Right lobe of liver (tissue), 6 donors: Measurements from ENCODE around the gene TMEM120B. TPM values are rescaled to one million over a fixed set of nuclear protein-coding genes. Genes with fewer than 3 reads are reported as not detected.

Experiments used
- ATAC-seq, 4 donors: fragments of 200-7000 bp; cut with Tn5 transposase; one replicate each; pipeline ENCODE4 v1.9.1; 2020; ENCODE audit warnings: mild to moderate bottlenecking in 4 of 4, moderate library complexity in 4 of 4
- DNase-seq, 3 donors: peaks; one replicate each; pipeline ENCODE4 v3.0.0-alpha.2; 2020
- H3K27ac ChIP-seq, 3 donors: fragments of 200-600 bp; one replicate each; pipeline ENCODE4 v1.8.0; 2022
- H3K27me3 ChIP-seq, 2 donors: fragments of 200-600 bp; one replicate each; pipeline ENCODE4 v1.8.0; 2022
- H3K36me3 ChIP-seq, 4 donors: fragments of 200-600 bp; sonication (generic) in 1 of 4; one replicate each; pipeline versions ENCODE4 v1.5.1 to v1.8.0; 2017 to 2022; ENCODE audit warnings: control low read depth in 1 of 4
- H3K4me1 ChIP-seq, 4 donors: fragments of 200-600 bp; sonication (generic) in 1 of 4; one replicate each; pipeline versions ENCODE4 v1.5.1 to v1.8.0; 2017 to 2022; ENCODE audit warnings: control low read depth in 1 of 4
- H3K4me3 ChIP-seq, 3 donors: fragments of 200-600 bp; one replicate each; pipeline ENCODE4 v1.8.0; 2022
- H3K9me3 ChIP-seq, 4 donors: fragments of 200-600 bp; sonication (generic) in 1 of 4; one replicate each; pipeline versions ENCODE4 v1.5.1 to v1.8.0; 2017 to 2022; ENCODE audit warnings: control low read depth in 1 of 4
- CTCF ChIP-seq, 4 donors: fragments of 200-600 bp in 3 of 4; fragments of 450-650 bp in 1 of 4; IDR thresholded peaks; one replicate each; pipeline versions ENCODE4 v1.5.1 to v1.8.0; 2016 to 2022; ENCODE audit warnings: antibody characterized with exemption in 4 of 4, mild to moderate bottlenecking in 2 of 4
- POLR2A ChIP-seq: fragments of 450-650 bp; IDR thresholded peaks from one replicate; pipeline ENCODE4 v1.6.1; 2017; ENCODE audit warnings: antibody characterized with exemption, mild to moderate bottlenecking
- WGBS: methylation state at CpG from one replicate; pipeline ENCODE4 v1.1.6; 2018; ENCODE audit warnings: low coverage, low lambda C conversion rate; ENCODE audit not compliant: insufficient coverage; ENCODE audit errors: missing lambda C conversion rate; 5-methylcytosine and 5-hydroxymethylcytosine counted together
- intact Hi-C, 2 donors: fragments of 100-400 bp; cut with DNase I; formaldehyde crosslinking; loops; one replicate each; pipeline versions ENCODE4 v1.11.2 to v1.14.1; 2022
- total RNA-seq, 6 experiments: library from RNA; depleted of rRNA in 2 of 6; stranded (reverse); fragments of >200 nt in 2 of 6; fragmentation: NEBNext Ultra II Directional in 3 of 6; extraction: Animal tissue kit (Norgen Biotek cat#: 25700) in 3 of 6; gene quantifications; one replicate each; pipeline versions ENCODE4 v1.1.0 to v1.2.4, GENCODE V29; 2016 to 2023
- donor health status: DM: no; HTN: yes; CAD: no.
- donor health status: DM: no; HTN: no; CAD: no.
- donor health status: DM: no; HTN: no; CAD: no.
- donor health status: DM: no; HTN: yes; CAD: no.
- donor health status: DM: no; HTN: yes; CAD: no.

The TMEM120B gene
- total RNA-seq, 6 experiments from 2014 or later = 3.3 to 6.4 (median 4.7) TPM

GRCh38 chr12:121717041-121717699 lies 4.6 kb downstream of the TMEM120B start:
- H3K36me3 ChIP-seq = no peaks in the 10 kb centered on the region
- no peaks in the 10 kb centered on the region for H3K27me3 ChIP-seq
- intact Hi-C loops = no loop called here
- H3K27ac ChIP-seq = no peak overlapping the region
- 74% methylated on average over 5 of the region's 10 CpGs for WGBS
- no peak for TF ChIP-seq POLR2A
- TF ChIP-seq CTCF (IDR thresholded peaks at IDR 0.05) = no peak
- ATAC-seq (no peak), DNase-seq (no peak)
- no peaks in the 10 kb centered on the region for H3K9me3 ChIP-seq
- peaks cover 0 to 8% (median 1%) of the 10 kb centered on the region in 4 donors for H3K4me1 ChIP-seq
- H3K4me3 ChIP-seq = no peak overlapping the region

- 73% methylated on average over 3 of the region's 3 CpGs for WGBS
- Histone ChIP-seq H3K27ac (no peak overlapping the region), H3K36me3 (no peaks in the 10 kb centered on the region), H3K4me3 (no peak overlapping the region), H3K9me3 (no peaks in the 10 kb centered on the region), H3K4me1 (peaks cover 0 to 2% (median 0%) of the 10 kb centered on the region in 4 donors), H3K27me3 (no peaks in the 10 kb centered on the region)
- no peak for ATAC-seq
- DNase-seq = no peak
- TF ChIP-seq CTCF (IDR thresholded peaks at IDR 0.05) (no peak), POLR2A (no peak)
- intact Hi-C loops = no loop called here
These were observed 6.2 kb downstream of the TMEM120B start for GRCh38 chr12:121718653-121719239.

- DNase-seq (no peak), ATAC-seq (no peak)
- WGBS = 92% methylated on average over 9 of the region's 14 CpGs
- intact Hi-C loops = no loop called here
- TF ChIP-seq CTCF (IDR thresholded peaks at IDR 0.05) (no peak), POLR2A (no peak)
- Histone ChIP-seq H3K9me3 (no peaks in the 10 kb centered on the region), H3K27me3 (no peaks in the 10 kb centered on the region), H3K27ac (no peak overlapping the region), H3K4me1 (no peaks in the 10 kb centered on the region), H3K36me3 (peaks cover 0 to 3% (median 0%) of the 10 kb centered on the region in 4 donors), H3K4me3 (no peak overlapping the region)
These were observed 7.4 kb downstream of the TMEM120B start for GRCh38 chr12:121719926-121720414.

- Histone ChIP-seq H3K4me1 (no peaks in the 10 kb centered on the region), H3K4me3 (no peak overlapping the region), H3K27ac (no peak overlapping the region), H3K36me3 (peaks cover 0 to 3% (median 0%) of the 10 kb centered on the region in 4 donors), H3K27me3 (no peaks in the 10 kb centered on the region), H3K9me3 (no peaks in the 10 kb centered on the region)
- no peak for TF ChIP-seq CTCF (IDR thresholded peaks at IDR 0.05)
- TF ChIP-seq POLR2A = no peak
- intact Hi-C loops = no loop called here
- 90% methylated on average over 2 of the region's 5 CpGs for WGBS
- ATAC-seq (no peak), DNase-seq (no peak)
These were observed 8.2 kb downstream of the TMEM120B start for GRCh38 chr12:121720762-121721161.
